Endodermal cell (in vitro differentiated cells): ENCODE data around the gene TEX9. TPM values are rescaled to one million over a fixed set of nuclear protein-coding genes. Genes with fewer than 3 reads are reported as not detected.

Experiments used
- DNase-seq: peaks from one replicate; pipeline ENCODE4 v3.0.0-alpha.2; 2017
- H3K27ac ChIP-seq: 2 replicates; pipeline ENCODE4 v1.5.1; 2013; ENCODE audit warnings: mild to moderate bottlenecking, low read depth, low read length, moderate library complexity
- H3K27me3 ChIP-seq: 2 replicates; pipeline ENCODE4 v1.6.1; 2013; ENCODE audit warnings: mild to moderate bottlenecking, low read length, moderate library complexity; ENCODE audit not compliant: insufficient read depth, control insufficient read depth, poor library complexity, severe bottlenecking
- H3K36me3 ChIP-seq: 2 replicates; pipeline ENCODE4 v1.7.0; 2013; ENCODE audit warnings: mild to moderate bottlenecking, low read length, moderate library complexity; ENCODE audit not compliant: control insufficient read depth, insufficient read depth
- H3K4me1 ChIP-seq: one replicate; pipeline ENCODE4 v1.7.0; 2013; ENCODE audit warnings: low read length; ENCODE audit not compliant: control insufficient read depth, insufficient read depth
- H3K4me3 ChIP-seq: 2 replicates; pipeline ENCODE4 v1.5.1; 2013; ENCODE audit warnings: mild to moderate bottlenecking, low read length, moderate library complexity
- H3K9ac ChIP-seq: 2 replicates; pipeline ENCODE4 v1.6.1; 2013; ENCODE audit warnings: mild to moderate bottlenecking, low read length, moderate library complexity; ENCODE audit not compliant: poor library complexity, severe bottlenecking; ENCODE audit errors: extremely low read depth
- H3K9me3 ChIP-seq: 2 replicates; pipeline ENCODE4 v1.6.1; 2013; ENCODE audit warnings: mild to moderate bottlenecking, low read length, moderate library complexity; ENCODE audit not compliant: control insufficient read depth
- H3K27ac Mint-ChIP-seq: 2 replicates; pipeline ENCODE4 v1.8.0; 2020; ENCODE audit warnings: mixed read lengths
- H3K27me3 Mint-ChIP-seq: 2 replicates; pipeline ENCODE4 v1.8.0; 2021; ENCODE audit warnings: mild to moderate bottlenecking, mixed read lengths; ENCODE audit not compliant: insufficient read depth
- H3K36me3 Mint-ChIP-seq: 2 replicates; pipeline ENCODE4 v1.8.0; 2020; ENCODE audit warnings: low read depth, mixed read lengths
- H3K4me1 Mint-ChIP-seq: 2 replicates; pipeline ENCODE4 v1.8.0; 2020; ENCODE audit warnings: mixed read lengths
- H3K4me3 Mint-ChIP-seq: 2 replicates; pipeline ENCODE4 v1.8.0; 2020; ENCODE audit warnings: mild to moderate bottlenecking, moderate library complexity, mixed read lengths
- H3K9me3 Mint-ChIP-seq: 2 replicates; pipeline ENCODE4 v1.8.0; 2020; ENCODE audit warnings: mild to moderate bottlenecking, mixed read lengths
- CTCF ChIP-seq: fragments of 200-600 bp; sonication (generic); conservative IDR thresholded peaks from 2 replicates; pipeline ENCODE4 v1.5.0; 2021; ENCODE audit warnings: antibody characterized with exemption, mild to moderate bottlenecking
- WGBS, 2 experiments: methylation state at CpG; one replicate each; pipeline versions ENCODE4 v1.1.5 to v1.1.7; 2013; ENCODE audit warnings: missing lambda C conversion rate in 2 of 2, mixed read lengths in 1 of 2; ENCODE audit not compliant: insufficient coverage in 1 of 2, insufficient read length in 1 of 2; 5-methylcytosine and 5-hydroxymethylcytosine counted together
- total RNA-seq, 2 donors: library from RNA; stranded (reverse); fragmentation: NEBNext Ultra II Directional in 1 of 2; extraction: Animal tissue kit (Norgen Biotek cat#: 25700) in 1 of 2; gene quantifications; 2 replicates in 1 of 2; 3 replicates in 1 of 2; pipeline ENCODE4 v1.2.1, GENCODE V29; 2021

TEX9 gene
- total RNA-seq, 2 donors from 2014 or later = 8.7 to 10.2 TPM

GRCh38 chr15:56467616-56468015 lies 102.4 kb downstream of the TEX9 start:
- TF ChIP-seq CTCF = no peak
- H3K4me3 Mint-ChIP-seq = no peak overlapping the region
- Histone ChIP-seq H3K27ac (no peak overlapping the region), H3K9ac (no peak overlapping the region), H3K4me1 (no peaks in the 10 kb centered on the region), H3K4me3 (no peak overlapping the region), H3K36me3 (no peaks in the 10 kb centered on the region), H3K9me3 (no peaks in the 10 kb centered on the region), H3K27me3 (peaks cover 45% of the 10 kb centered on the region)
- DNase-seq = no peak
- no peaks in the 10 kb centered on the region for H3K9me3 Mint-ChIP-seq
- H3K27me3 Mint-ChIP-seq = peaks cover 44% of the 10 kb centered on the region
- no peak overlapping the region for H3K27ac Mint-ChIP-seq
- no peaks in the 10 kb centered on the region for H3K4me1 Mint-ChIP-seq
- WGBS, 2 experiments = 85 to 100% methylated on average over 1 of the region's 3 CpGs
- no peaks in the 10 kb centered on the region for H3K36me3 Mint-ChIP-seq

GRCh38 chr15:56468401-56468800 lies 103.2 kb downstream of the TEX9 start:
- no peak overlapping the region for H3K27ac Mint-ChIP-seq
- H3K4me3 Mint-ChIP-seq = no peak overlapping the region
- 50 to 95% methylated on average over 1 to 2 of the region's 2 CpGs for WGBS, 2 experiments
- no peaks in the 10 kb centered on the region for H3K4me1 Mint-ChIP-seq
- Histone ChIP-seq H3K4me1 (no peaks in the 10 kb centered on the region), H3K36me3 (no peaks in the 10 kb centered on the region), H3K27me3 (peaks cover 45% of the 10 kb centered on the region), H3K27ac (no peak overlapping the region), H3K9ac (no peak overlapping the region), H3K4me3 (no peak overlapping the region), H3K9me3 (no peaks in the 10 kb centered on the region)
- no peaks in the 10 kb centered on the region for H3K36me3 Mint-ChIP-seq
- TF ChIP-seq CTCF = no peak
- no peak for DNase-seq
- H3K9me3 Mint-ChIP-seq = no peaks in the 10 kb centered on the region
- H3K27me3 Mint-ChIP-seq = peaks cover 44% of the 10 kb centered on the region

GRCh38 chr15:56469483-56469882 lies 104.3 kb downstream of the TEX9 start:
- Histone ChIP-seq H3K4me1 (no peaks in the 10 kb centered on the region), H3K36me3 (no peaks in the 10 kb centered on the region), H3K9ac (no peak overlapping the region), H3K4me3 (no peak overlapping the region), H3K27me3 (peaks cover 45% of the 10 kb centered on the region), H3K27ac (no peak overlapping the region), H3K9me3 (no peaks in the 10 kb centered on the region)
- Mint-ChIP-seq H3K4me3 (no peak overlapping the region), H3K9me3 (no peaks in the 10 kb centered on the region), H3K36me3 (no peaks in the 10 kb centered on the region), H3K4me1 (no peaks in the 10 kb centered on the region), H3K27ac (no peak overlapping the region), H3K27me3 (peaks cover 44% of the 10 kb centered on the region)
- DNase-seq = no peak
- TF ChIP-seq CTCF = no peak
